ENCODE measurements around the gene FAM20B.
"Not testable (repeated sequence)": the region's sequence is repeated elsewhere in the genome, so short reads cannot be mapped to it uniquely, and the experiment has no call there.

DNA sequence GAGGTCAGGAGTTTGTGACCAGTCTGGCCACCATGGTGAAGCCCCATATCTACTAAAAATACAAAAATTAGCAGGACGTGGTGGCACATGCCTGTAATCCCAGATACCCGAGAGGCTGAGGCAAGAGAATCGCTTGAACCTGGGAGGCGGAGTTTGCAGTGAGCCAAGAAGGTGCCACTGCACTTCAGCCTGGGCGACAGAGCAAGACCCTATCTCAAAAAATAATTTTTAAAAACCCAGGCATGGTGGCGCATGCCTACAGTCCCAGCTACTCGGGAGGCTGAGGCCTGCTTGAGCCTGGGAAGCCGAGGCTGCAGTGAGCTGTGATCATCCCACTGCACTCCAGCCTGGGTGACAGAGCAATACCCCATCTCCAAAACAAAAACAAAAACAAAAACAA is 23.6 kb upstream of the FAM20B start:
- TF ChIP-seq, protein P1, sequence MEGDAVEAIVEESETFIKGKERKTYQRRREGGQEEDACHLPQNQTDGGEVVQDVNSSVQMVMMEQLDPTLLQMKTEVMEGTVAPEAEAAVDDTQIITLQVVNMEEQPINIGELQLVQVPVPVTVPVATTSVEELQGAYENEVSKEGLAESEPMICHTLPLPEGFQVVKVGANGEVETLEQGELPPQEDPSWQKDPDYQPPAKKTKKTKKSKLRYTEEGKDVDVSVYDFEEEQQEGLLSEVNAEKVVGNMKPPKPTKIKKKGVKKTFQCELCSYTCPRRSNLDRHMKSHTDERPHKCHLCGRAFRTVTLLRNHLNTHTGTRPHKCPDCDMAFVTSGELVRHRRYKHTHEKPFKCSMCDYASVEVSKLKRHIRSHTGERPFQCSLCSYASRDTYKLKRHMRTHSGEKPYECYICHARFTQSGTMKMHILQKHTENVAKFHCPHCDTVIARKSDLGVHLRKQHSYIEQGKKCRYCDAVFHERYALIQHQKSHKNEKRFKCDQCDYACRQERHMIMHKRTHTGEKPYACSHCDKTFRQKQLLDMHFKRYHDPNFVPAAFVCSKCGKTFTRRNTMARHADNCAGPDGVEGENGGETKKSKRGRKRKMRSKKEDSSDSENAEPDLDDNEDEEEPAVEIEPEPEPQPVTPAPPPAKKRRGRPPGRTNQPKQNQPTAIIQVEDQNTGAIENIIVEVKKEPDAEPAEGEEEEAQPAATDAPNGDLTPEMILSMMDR (IDR thresholded peaks at IDR 0.05; ENCODE audit: low read length), result not testable (repeated sequence)
- not testable (repeated sequence) for TF ChIP-seq EZH2 (optimal IDR thresholded peaks at IDR 0.05; ENCODE audit: low read depth, low read length)
